HEK293 (cell line): ENCODE results near the gene FER1L5.

Source experiments
- ATF2 ChIP-seq: fragments of 450-650 bp; formaldehyde crosslinking; IDR thresholded peaks from 2 replicates; pipeline ENCODE4 v1.5.1; 2016; ENCODE audit warnings: missing biosample characterization, missing genetic modification characterization, low read depth
- CTCF ChIP-seq: fragments of 450-650 bp; formaldehyde crosslinking; IDR thresholded peaks from 2 replicates; pipeline ENCODE4 v1.5.1; 2016; ENCODE audit warnings: missing biosample characterization, missing genetic modification characterization
- PRDM10 ChIP-seq: fragments of 450-650 bp; formaldehyde crosslinking; IDR thresholded peaks from 2 replicates; pipeline ENCODE4 v1.5.1; 2016; ENCODE audit warnings: missing biosample characterization, missing genetic modification characterization
- ZSCAN5A ChIP-seq: fragments of 450-650 bp; formaldehyde crosslinking; IDR thresholded peaks from 2 replicates; pipeline ENCODE4 v1.5.1; 2016; ENCODE audit warnings: missing biosample characterization, missing genetic modification characterization

- TF ChIP-seq ZSCAN5A (no peak), CTCF (tag by site-specific recombination) (no peak), PRDM10 (tag by site-specific recombination) (no peak), ATF2 (tag by site-specific recombination) (no peak)
Measured at GRCh38 chr2:96694279-96694678, 51.7 kb downstream of the FER1L5 start.
